Hepatocyte (in vitro differentiated cells): ENCODE data around the gene ZNF775. TPM values are rescaled to one million over a fixed set of nuclear protein-coding genes. Genes with fewer than 3 reads are reported as not detected.

Experiments used
- DNase-seq: peaks from one replicate; pipeline ENCODE4 v3.0.0-alpha.2; 2016; ENCODE audit warnings: low spot score
- H2AFZ ChIP-seq: fragments of 200-600 bp; sonication (generic); 2 replicates; pipeline ENCODE4 v1.6.0; 2016; ENCODE audit warnings: antibody characterized with exemption, mild to moderate bottlenecking
- H3K27ac ChIP-seq: fragments of 200-600 bp; sonication (generic); 2 replicates; pipeline ENCODE4 v1.5.1; 2016; ENCODE audit warnings: mild to moderate bottlenecking
- H3K27me3 ChIP-seq: fragments of 200-600 bp; sonication (generic); 2 replicates; pipeline ENCODE4 v1.6.1; 2016
- H3K36me3 ChIP-seq: fragments of 200-600 bp; sonication (generic); replicated peaks from 2 replicates; pipeline ENCODE4 v1.5.1; 2016; ENCODE audit warnings: low read depth; ENCODE audit not compliant: insufficient read depth
- H3K4me1 ChIP-seq: fragments of 200-600 bp; sonication (generic); 2 replicates; pipeline ENCODE4 v1.5.1; 2016; ENCODE audit warnings: mild to moderate bottlenecking, moderate library complexity; ENCODE audit not compliant: insufficient read depth
- H3K4me2 ChIP-seq: fragments of 200-600 bp; sonication (generic); 2 replicates; pipeline ENCODE4 v1.6.0; 2016
- H3K4me3 ChIP-seq: fragments of 200-600 bp; sonication (generic); 2 replicates; pipeline ENCODE4 v1.5.1; 2016; ENCODE audit warnings: mild to moderate bottlenecking
- H3K79me2 ChIP-seq: fragments of 200-600 bp; sonication (generic); 2 replicates; pipeline ENCODE4 v1.6.0; 2017; ENCODE audit warnings: mild to moderate bottlenecking
- H3K9me2 ChIP-seq: fragments of 200-600 bp; sonication (generic); replicated peaks from 2 replicates; pipeline ENCODE4 v1.6.0; 2017; ENCODE audit warnings: mild to moderate bottlenecking; ENCODE audit not compliant: insufficient read depth
- H3K9me3 ChIP-seq: fragments of 200-600 bp; sonication (generic); 2 replicates; pipeline ENCODE4 v1.5.1; 2016; ENCODE audit warnings: low read depth, mild to moderate bottlenecking
- H4K20me1 ChIP-seq: fragments of 200-600 bp; sonication (generic); 2 replicates; pipeline ENCODE4 v1.6.0; 2016; ENCODE audit warnings: mild to moderate bottlenecking; ENCODE audit not compliant: insufficient read depth, poor library complexity, severe bottlenecking
- CTCF ChIP-seq: fragments of 200-600 bp; sonication (generic); IDR thresholded peaks from 2 replicates; pipeline ENCODE4 v1.5.1; 2016; ENCODE audit warnings: antibody characterized with exemption, mild to moderate bottlenecking; ENCODE audit not compliant: poor library complexity
- EZH2 ChIP-seq: fragments of 200-600 bp; sonication (generic); IDR thresholded peaks from 2 replicates; pipeline ENCODE4 v1.6.1; 2016; ENCODE audit warnings: antibody characterized with exemption, mild to moderate bottlenecking, borderline replicate concordance
- EZH2phosphoT487 ChIP-seq: fragments of 200-600 bp; sonication (generic); IDR thresholded peaks from one replicate; pipeline ENCODE4 v1.6.1; 2018; ENCODE audit warnings: antibody characterized with exemption, mild to moderate bottlenecking, low read depth, moderate library complexity; ENCODE audit not compliant: unreplicated experiment, severe bottlenecking
- WGBS: methylation state at CpG from one replicate; pipeline ENCODE4 v1.1.6; 2016; ENCODE audit warnings: low lambda C conversion rate; ENCODE audit errors: missing lambda C conversion rate; 5-methylcytosine and 5-hydroxymethylcytosine counted together
- polyA plus RNA-seq: library from polyadenylated mRNA; unstranded; fragments of >200 nt; fragmentation: Nextera tagmentation; extraction: Ambion mirVana; gene quantifications from 2 replicates; pipeline ENCODE4 v1.2.1, GENCODE V29; 2016
- total RNA-seq: library from RNA; depleted of rRNA; stranded (reverse); fragments of >200 nt; gene quantifications from 2 replicates; pipeline ENCODE4 v1.2.3, GENCODE V29; 2014

The ZNF775 gene
- total and polyA plus RNA-seq, 2 experiments from 2014 or later: 5.2 to 10.6 TPM

GRCh38 chr7:150410131-150410530 is 31.0 kb downstream of the ZNF775 start:
- no peak overlapping the region for H3K27ac ChIP-seq
- H4K20me1 ChIP-seq: no peaks in the 10 kb centered on the region
- H2AFZ ChIP-seq: no peak overlapping the region
- H3K79me2 ChIP-seq: no peaks in the 10 kb centered on the region
- H3K9me3 ChIP-seq: no peaks in the 10 kb centered on the region
- no peak overlapping the region for H3K4me3 ChIP-seq
- WGBS: 92% methylated on average over 7 of the region's 7 CpGs
- TF ChIP-seq CTCF (no peak), EZH2phosphoT487 (no peak), EZH2 (no peak)
- no peak overlapping the region for H3K4me2 ChIP-seq
- no peaks in the 10 kb centered on the region for H3K36me3 ChIP-seq
- no peaks in the 10 kb centered on the region for H3K27me3 ChIP-seq
- no peaks in the 10 kb centered on the region for H3K9me2 ChIP-seq
- DNase-seq: no peak
- peaks cover 17% of the 10 kb centered on the region for H3K4me1 ChIP-seq

GRCh38 chr7:150410680-150411346 is 31.7 kb downstream of the ZNF775 start:
- Histone ChIP-seq H3K4me3 (no peak overlapping the region), H3K4me1 (peaks cover 16% of the 10 kb centered on the region), H2AFZ (no peak overlapping the region), H3K36me3 (no peaks in the 10 kb centered on the region), H4K20me1 (no peaks in the 10 kb centered on the region), H3K9me2 (no peaks in the 10 kb centered on the region), H3K9me3 (no peaks in the 10 kb centered on the region), H3K79me2 (no peaks in the 10 kb centered on the region), H3K4me2 (no peak overlapping the region), H3K27ac (no peak overlapping the region), H3K27me3 (no peaks in the 10 kb centered on the region)
- WGBS: 89% methylated on average over 10 of the region's 10 CpGs
- no peak for DNase-seq
- no peak for TF ChIP-seq EZH2phosphoT487
- no peak for TF ChIP-seq CTCF
- no peak for TF ChIP-seq EZH2

GRCh38 chr7:150411606-150412005 is 32.5 kb downstream of the ZNF775 start:
- 83% methylated on average over 11 of the region's 11 CpGs for WGBS
- Histone ChIP-seq H3K27ac (no peak overlapping the region), H4K20me1 (no peaks in the 10 kb centered on the region), H3K4me1 (peaks cover 8% of the 10 kb centered on the region), H3K79me2 (no peaks in the 10 kb centered on the region), H3K27me3 (no peaks in the 10 kb centered on the region), H3K4me2 (no peak overlapping the region), H3K9me2 (no peaks in the 10 kb centered on the region), H2AFZ (no peak overlapping the region), H3K4me3 (no peak overlapping the region), H3K9me3 (no peaks in the 10 kb centered on the region), H3K36me3 (no peaks in the 10 kb centered on the region)
- no peak for TF ChIP-seq EZH2
- no peak for TF ChIP-seq EZH2phosphoT487
- no peak for TF ChIP-seq CTCF
- no peak for DNase-seq
